Small intestine (tissue), 7 donors: Measurements from ENCODE around the gene VPS9D1. TPM values are rescaled to one million over a fixed set of nuclear protein-coding genes. Genes with fewer than 3 reads are reported as not detected.

ENCODE experiments used
- DNase-seq, 2 donors: peaks; one replicate each; pipeline versions ENCODE4 v3.0.0 to v3.0.0-alpha.2; 2013
- FAIRE-seq: peaks from 2 replicates; lab custom pipeline; 2012; peaks lifted over from hg19 to GRCh38; lab: Jason Lieb, UNC
- H3K27ac ChIP-seq, 3 donors: one replicate each; pipeline ENCODE4 v1.5.1; 2013; ENCODE audit warnings: low read length in 2 of 3, mild to moderate bottlenecking in 2 of 3, control low read depth in 1 of 3, inconsistent platforms in 1 of 3, low read depth in 1 of 3, moderate library complexity in 1 of 3
- H3K27me3 ChIP-seq, 3 donors: one replicate each; pipeline ENCODE4 v1.6.1; 2013; ENCODE audit warnings: low read length in 3 of 3, inconsistent platforms in 1 of 3; ENCODE audit not compliant: control insufficient read depth in 3 of 3, insufficient read depth in 3 of 3
- H3K36me3 ChIP-seq, 3 donors: one replicate each; pipeline ENCODE4 v1.6.1; 2013; ENCODE audit warnings: low read length in 3 of 3, inconsistent platforms in 1 of 3, low read depth in 1 of 3, mild to moderate bottlenecking in 1 of 3, moderate library complexity in 1 of 3; ENCODE audit not compliant: control insufficient read depth in 3 of 3, insufficient read depth in 2 of 3
- H3K4me1 ChIP-seq, 3 donors: one replicate each; pipeline ENCODE4 v1.6.1; 2013; ENCODE audit warnings: low read length in 2 of 3, inconsistent platforms in 1 of 3, low read depth in 1 of 3, mild to moderate bottlenecking in 1 of 3, moderate library complexity in 1 of 3; ENCODE audit not compliant: control insufficient read depth in 3 of 3, insufficient read depth in 2 of 3
- H3K4me3 ChIP-seq, 3 donors: one replicate each; pipeline ENCODE4 v1.5.1; 2013; ENCODE audit warnings: low read length in 3 of 3, control low read depth in 1 of 3, inconsistent platforms in 1 of 3, low read depth in 1 of 3, mild to moderate bottlenecking in 1 of 3, moderate library complexity in 1 of 3
- H3K9me3 ChIP-seq, 2 donors: one replicate each; pipeline ENCODE4 v1.6.1; 2013; ENCODE audit warnings: low read depth in 1 of 2, low read length in 1 of 2; ENCODE audit not compliant: control insufficient read depth in 2 of 2, insufficient read depth in 1 of 2
- WGBS, 3 donors: extraction: QIAGEN DNeasy Blood & Tissue Kit; methylation state at CpG; one replicate each; pipeline ENCODE4 v1.1.7; 2013; 5-methylcytosine and 5-hydroxymethylcytosine counted together
- polyA plus RNA-seq, 4 donors: library from polyadenylated mRNA; stranded (reverse) in 3 of 4; unstranded in 1 of 4; fragments of 200-250 nt in 3 of 4; fragments of 120-200 nt in 1 of 4; gene quantifications; one replicate each; pipeline versions ENCODE4 v1.2.1 to v1.2.3, GENCODE V29; 2013
- donor health status: healthy with polysubstance abuse.
- donor health status: control.
- donor health status: control.
- donor health status: Bipolar disorder and iron deficiency.
- donor health status: healthy.

The VPS9D1 gene
- polyA plus RNA-seq, 4 donors = 12.3 to 48.5 (median 28.8) TPM

GRCh38 chr16:89749637-89750036, 28.9 kb upstream of the VPS9D1 start:
- no peak for FAIRE-seq
- no peaks in the 10 kb centered on the region for H3K27me3 ChIP-seq
- no peak overlapping the region for H3K27ac ChIP-seq
- peaks cover 0 to 71% (median 0%) of the 10 kb centered on the region in 3 donors for H3K36me3 ChIP-seq
- H3K9me3 ChIP-seq = no peaks in the 10 kb centered on the region
- no peak overlapping the region for H3K4me3 ChIP-seq
- peak in 1 of 2 donors; percentile 47 for DNase-seq
- WGBS, 3 donors = 60 to 70% (median 62%) methylated on average over 10 of the region's 10 CpGs
- no peaks in the 10 kb centered on the region for H3K4me1 ChIP-seq

- Histone ChIP-seq H3K9me3 (no peaks in the 10 kb centered on the region), H3K27ac (no peak overlapping the region), H3K4me3 (no peak overlapping the region), H3K36me3 (peaks cover 0 to 78% (median 0%) of the 10 kb centered on the region in 3 donors), H3K4me1 (no peaks in the 10 kb centered on the region), H3K27me3 (no peaks in the 10 kb centered on the region)
- FAIRE-seq (no peak), DNase-seq (no peak)
- WGBS, 3 donors = 96 to 97% (median 96%) methylated on average over 11 of the region's 11 CpGs
These were observed 28.2 kb upstream of the VPS9D1 start for GRCh38 chr16:89748921-89749320.

- no peaks in the 10 kb centered on the region for H3K4me1 ChIP-seq
- H3K27ac ChIP-seq = no peak overlapping the region
- 96 to 97% (median 96%) methylated on average over 9 of the region's 9 CpGs for WGBS, 3 donors
- no peaks in the 10 kb centered on the region for H3K9me3 ChIP-seq
- no peaks in the 10 kb centered on the region for H3K27me3 ChIP-seq
- H3K4me3 ChIP-seq = no peak overlapping the region
- no peak for DNase-seq
- peaks cover 0 to 83% (median 0%) of the 10 kb centered on the region in 3 donors for H3K36me3 ChIP-seq
- FAIRE-seq = no peak
These were observed 27.4 kb upstream of the VPS9D1 start for GRCh38 chr16:89748076-89748475.

- Histone ChIP-seq H3K4me3 (no peak overlapping the region), H3K36me3 (peaks cover 0 to 92% (median 2%) of the 10 kb centered on the region in 3 donors), H3K27ac (no peak overlapping the region), H3K4me1 (no peaks in the 10 kb centered on the region), H3K27me3 (no peaks in the 10 kb centered on the region), H3K9me3 (no peaks in the 10 kb centered on the region)
- WGBS, 3 donors = 90 to 95% (median 94%) methylated on average over 15 of the region's 15 CpGs
- DNase-seq = no peak
- no peak for FAIRE-seq
These were observed 25.3 kb upstream of the VPS9D1 start for GRCh38 chr16:89746043-89746442.

- no peak overlapping the region for H3K4me3 ChIP-seq
- H3K4me1 ChIP-seq = no peaks in the 10 kb centered on the region
- FAIRE-seq (no peak), DNase-seq (no peak)
- no peaks in the 10 kb centered on the region for H3K27me3 ChIP-seq
- no peaks in the 10 kb centered on the region for H3K9me3 ChIP-seq
- no peak overlapping the region for H3K27ac ChIP-seq
- peaks cover 3 to 91% (median 6%) of the 10 kb centered on the region in 3 donors for H3K36me3 ChIP-seq
- 89 to 92% (median 91%) methylated on average over 16 of the region's 16 CpGs for WGBS, 3 donors
These were observed 24.1 kb upstream of the VPS9D1 start for GRCh38 chr16:89744813-89745212.

GRCh38 chr16:89742948-89743347, 22.2 kb upstream of the VPS9D1 start:
- no peak for FAIRE-seq

GRCh38 chr16:89741342-89742014, 20.8 kb upstream of the VPS9D1 start:
- DNase-seq (no peak), FAIRE-seq (no peak)
- Histone ChIP-seq H3K4me1 (no peaks in the 10 kb centered on the region), H3K27me3 (no peaks in the 10 kb centered on the region), H3K36me3 (peaks cover 16 to 92% (median 25%) of the 10 kb centered on the region in 3 donors), H3K4me3 (no peak overlapping the region), H3K9me3 (no peaks in the 10 kb centered on the region), H3K27ac (no peak overlapping the region)
- WGBS, 3 donors = 84 to 92% (median 85%) methylated on average over 11 of the region's 11 CpGs

More at GRCh38 chr16:89742948-89743347, 22.2 kb upstream of the VPS9D1 start:
- Histone ChIP-seq H3K36me3 (peaks cover 11 to 91% (median 17%) of the 10 kb centered on the region in 3 donors), H3K9me3 (no peaks in the 10 kb centered on the region), H3K27ac (no peak overlapping the region), H3K4me1 (no peaks in the 10 kb centered on the region), H3K4me3 (no peak overlapping the region), H3K27me3 (no peaks in the 10 kb centered on the region)
- no peak for DNase-seq
- WGBS, 3 donors = 78 to 97% (median 80%) methylated on average over 4 of the region's 4 CpGs

- Histone ChIP-seq H3K27ac (no peak overlapping the region), H3K36me3 (peaks cover 19 to 94% (median 28%) of the 10 kb centered on the region in 3 donors), H3K27me3 (no peaks in the 10 kb centered on the region), H3K9me3 (no peaks in the 10 kb centered on the region), H3K4me3 (no peak overlapping the region), H3K4me1 (no peaks in the 10 kb centered on the region)
- FAIRE-seq (no peak), DNase-seq (no peak)
- WGBS, 3 donors = 82 to 88% (median 84%) methylated on average over 9 of the region's 9 CpGs
These were observed 18.7 kb upstream of the VPS9D1 start for GRCh38 chr16:89739383-89739782.
